T-helper 9 cell (primary cell): Measurements from ENCODE around the gene ABCC5.

ENCODE experiments used
- DNase-seq: peaks from one replicate; pipeline ENCODE4 v3.0.0-alpha.2; 2020

The ABCC5 gene

DNA sequence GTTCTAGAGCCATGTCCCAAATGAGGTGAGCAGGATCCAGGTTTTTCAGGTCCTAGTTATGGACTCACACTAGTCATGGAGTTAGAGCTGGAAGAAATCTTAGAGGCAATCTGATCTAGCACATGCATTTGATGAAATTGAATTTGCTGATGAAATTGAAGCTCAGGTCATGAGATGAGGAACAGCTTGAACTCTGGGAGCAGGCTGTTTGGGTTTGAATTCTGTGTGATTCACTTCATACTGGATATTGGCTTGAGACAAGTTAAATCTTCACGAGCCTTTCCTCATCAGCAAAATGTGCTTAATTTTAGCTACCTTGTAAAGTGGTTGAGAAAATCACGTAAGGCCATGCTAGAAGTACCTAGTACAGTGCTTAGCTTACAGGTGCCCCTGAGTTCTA is 99.5 kb downstream of the ABCC5 start:
- no peak for DNase-seq

DNA sequence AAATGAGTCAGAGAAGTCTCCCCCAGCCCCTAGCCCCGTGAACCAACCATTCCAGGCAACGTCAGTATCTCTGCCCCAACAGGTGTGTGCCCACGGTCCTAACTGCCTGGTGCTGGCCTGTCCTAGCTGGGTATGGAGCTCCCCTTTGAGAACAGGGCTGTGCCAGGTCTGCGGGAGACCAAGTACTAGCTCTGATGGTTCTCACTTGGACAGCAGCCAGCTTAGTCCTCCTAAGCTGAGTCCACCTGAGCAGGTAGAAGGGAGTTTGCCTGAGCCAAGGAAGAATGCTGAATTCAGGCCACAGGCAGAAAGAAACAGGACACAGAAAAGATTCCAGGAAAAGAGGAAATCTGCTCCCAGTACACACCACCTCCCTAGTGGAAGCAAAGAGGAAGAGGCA is 99.9 kb downstream of the ABCC5 start:
- no peak for DNase-seq

DNA sequence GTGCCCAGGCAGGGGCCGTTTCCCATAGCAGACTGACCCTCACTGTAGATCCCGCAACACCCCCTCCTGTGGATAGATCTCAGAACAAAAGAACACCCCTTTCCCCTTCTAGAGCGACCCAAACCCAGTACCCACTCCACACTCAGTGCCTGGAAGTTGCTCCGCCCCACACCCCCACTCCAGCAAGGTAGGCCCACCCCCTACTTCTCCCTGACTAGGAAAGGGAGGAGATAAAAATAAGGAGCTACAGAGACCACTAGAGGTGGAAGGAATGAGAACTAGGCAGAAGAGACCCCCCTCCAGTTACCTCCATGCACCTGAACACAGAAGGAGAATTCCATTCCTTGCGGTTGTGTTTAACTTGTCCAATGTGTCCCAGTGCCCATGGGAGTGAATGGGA is 102.8 kb downstream of the ABCC5 start:
- no peak for DNase-seq

DNA sequence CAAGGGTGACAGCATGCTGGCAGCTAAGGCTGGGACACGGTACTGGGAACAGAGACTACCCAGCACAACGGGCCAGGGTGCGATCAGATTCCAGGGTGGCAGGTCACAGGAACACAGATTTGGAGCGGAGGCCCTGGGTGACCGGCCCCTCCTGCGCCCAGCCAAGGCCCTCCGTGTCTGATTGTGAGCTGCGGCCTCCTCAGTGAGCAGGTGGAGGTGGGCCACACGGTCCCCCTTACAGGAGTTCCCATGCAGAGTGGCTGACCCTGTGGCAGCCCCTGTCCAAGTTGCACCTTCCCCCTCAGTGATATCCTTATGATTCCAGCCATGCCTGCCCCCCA is 104.1 kb downstream of the ABCC5 start:
- DNase-seq, result no peak

DNA sequence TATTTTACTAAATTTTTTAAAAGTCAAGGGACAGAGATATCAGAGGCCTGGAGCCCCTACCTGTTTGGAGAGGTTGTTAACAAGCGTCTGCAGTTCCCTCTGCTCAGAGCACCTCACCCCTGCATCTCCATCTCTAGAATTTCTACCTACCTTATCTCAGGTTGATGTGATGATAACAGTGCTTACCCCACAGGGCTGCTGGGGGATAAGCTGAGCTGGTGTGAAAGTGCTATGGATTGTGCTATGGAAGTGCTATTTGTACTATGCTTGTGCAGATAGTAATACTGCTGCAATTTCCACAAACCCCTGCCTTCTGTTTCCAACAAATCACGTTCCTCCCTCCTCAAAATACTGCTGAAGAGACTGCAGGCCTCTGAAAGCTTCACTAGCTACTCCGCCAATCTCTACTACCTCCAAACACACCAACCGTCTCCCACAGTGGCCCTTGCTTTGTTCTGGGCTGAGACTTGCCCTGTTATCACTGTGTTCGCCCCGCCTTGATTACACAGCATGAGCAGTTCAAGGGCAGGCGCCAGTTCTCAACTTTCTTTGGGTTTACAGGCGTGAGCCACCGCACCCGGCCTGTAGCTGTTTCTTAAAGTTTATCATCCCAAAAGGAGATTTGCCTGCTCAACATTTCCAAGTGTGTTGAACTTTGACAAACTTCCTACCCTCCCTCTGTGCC is 104.6 kb downstream of the ABCC5 start:
- DNase-seq, result no peak

DNA sequence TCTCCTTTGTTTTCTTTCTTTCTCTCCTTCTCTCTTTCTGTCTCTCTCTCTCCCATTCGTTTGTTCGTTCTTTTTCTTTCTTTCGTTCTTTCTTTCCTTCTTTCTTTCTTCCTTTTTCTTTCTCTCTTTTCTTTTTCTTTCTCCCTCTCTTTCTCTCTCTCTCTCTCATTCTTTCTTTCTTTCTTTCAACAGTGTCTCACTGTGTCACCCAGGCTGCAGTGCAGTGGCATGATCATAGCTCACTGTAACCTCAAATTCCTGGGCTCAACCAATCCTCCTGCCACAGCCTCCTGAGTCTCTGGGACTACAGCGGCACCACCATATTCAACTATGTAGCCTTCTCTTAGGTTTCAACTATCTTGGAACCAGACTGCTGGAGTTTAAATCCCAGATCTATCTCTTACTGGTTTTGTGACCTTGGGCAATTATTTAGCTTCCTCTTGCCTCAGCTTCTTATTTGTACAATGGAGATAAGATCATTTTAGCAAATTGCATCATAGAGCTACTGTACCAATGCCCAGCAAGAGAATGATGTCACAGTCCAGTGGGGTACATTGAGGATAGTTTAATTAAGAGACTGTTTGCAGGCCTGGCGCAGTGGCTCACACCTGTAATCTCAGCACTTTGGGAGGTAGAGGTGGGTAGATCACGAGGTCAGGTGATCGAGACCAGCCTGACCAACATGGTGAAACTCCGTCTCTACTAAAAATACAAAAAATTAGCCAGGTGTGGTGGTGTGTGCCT is 105.7 kb downstream of the ABCC5 start:
- no peak for DNase-seq

DNA sequence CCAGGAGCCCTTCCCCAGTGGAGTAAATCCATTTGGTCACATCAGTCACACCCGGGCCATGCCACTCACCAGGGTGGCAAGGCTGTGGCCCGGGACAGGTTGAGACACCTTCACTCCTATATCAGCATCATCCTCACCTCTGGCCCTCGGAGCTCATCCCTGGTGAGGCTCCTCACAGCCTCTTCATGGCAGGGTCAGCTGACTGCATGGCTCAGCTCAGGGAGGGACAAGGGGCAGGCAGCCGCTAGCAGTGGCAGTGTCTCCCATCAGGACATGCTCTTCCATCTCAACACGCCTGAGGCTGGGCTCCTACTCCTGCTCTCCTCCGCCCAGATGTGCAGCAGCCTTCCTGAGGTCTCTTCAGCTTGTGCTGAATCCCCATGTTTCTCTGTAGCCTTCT is 106.6 kb downstream of the ABCC5 start:
- no peak for DNase-seq

DNA sequence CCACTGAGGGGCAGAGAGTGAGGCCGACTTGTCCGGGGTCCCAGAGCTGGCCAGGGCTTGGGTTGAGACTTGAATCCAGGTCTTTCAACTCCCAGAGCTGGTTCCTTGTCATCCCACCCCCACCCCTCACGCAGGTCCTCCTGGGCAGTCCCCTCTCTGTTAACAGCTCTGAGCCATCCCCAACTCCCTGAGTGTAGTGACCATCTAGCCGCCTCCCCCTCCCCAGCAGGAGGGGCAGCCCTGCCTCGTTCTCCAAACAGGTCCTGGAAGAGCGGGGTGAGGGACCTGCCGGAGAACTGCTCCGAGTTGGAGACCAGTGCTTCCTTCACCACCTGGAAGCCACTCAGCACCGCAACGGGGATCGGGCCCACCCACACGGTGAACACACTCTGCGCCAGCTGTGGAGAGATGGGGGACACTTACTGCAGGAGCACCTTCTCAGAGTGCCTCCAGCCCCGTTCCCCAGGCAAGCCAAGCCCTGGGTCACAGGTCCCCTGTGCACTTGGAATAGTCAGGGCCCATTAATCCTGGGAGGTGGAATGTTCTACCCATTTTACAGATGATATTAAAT is 108.6 kb downstream of the ABCC5 start:
- no peak for DNase-seq

DNA sequence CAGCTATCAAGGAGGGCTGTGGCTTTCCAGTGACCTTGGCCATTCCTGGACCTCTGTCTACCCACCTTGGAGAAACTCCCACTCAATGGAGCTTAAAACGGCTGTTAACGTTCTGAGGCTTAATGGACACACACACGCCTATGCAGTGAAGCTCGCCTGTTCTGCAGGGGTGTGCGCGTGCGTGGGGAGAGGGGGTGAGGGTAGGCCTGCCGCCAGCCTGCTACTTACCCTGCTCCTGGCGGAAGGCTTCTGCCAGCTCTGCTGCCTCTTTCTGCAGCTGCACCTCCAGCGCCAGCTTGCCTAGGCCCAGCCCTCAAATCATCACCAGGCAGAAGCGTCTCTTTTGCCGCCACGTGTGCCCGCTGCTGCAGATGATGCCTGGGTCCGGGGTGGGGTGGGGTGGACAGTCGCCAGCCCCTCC is 109.8 kb downstream of the ABCC5 start:
- no peak for DNase-seq

DNA sequence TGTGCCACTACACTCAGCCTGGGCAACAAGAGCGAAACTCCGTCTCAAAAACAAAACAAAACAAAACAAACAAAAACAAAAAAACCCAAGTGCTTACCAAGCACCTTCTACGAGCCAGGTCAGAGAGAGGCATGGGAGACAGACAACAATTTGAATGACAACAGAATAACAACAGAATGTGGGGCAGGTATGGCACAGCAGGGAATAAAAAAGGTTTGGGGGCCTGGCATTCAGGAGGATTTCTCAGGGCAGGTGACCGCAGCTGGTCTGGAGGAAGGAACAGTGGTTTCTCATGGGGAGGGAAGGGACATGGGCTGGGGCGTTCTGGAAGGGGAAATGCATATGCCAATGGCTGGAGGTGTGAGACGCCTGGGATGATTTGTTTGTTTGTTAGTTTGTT is 110.5 kb downstream of the ABCC5 start:
- DNase-seq, result no peak

DNA sequence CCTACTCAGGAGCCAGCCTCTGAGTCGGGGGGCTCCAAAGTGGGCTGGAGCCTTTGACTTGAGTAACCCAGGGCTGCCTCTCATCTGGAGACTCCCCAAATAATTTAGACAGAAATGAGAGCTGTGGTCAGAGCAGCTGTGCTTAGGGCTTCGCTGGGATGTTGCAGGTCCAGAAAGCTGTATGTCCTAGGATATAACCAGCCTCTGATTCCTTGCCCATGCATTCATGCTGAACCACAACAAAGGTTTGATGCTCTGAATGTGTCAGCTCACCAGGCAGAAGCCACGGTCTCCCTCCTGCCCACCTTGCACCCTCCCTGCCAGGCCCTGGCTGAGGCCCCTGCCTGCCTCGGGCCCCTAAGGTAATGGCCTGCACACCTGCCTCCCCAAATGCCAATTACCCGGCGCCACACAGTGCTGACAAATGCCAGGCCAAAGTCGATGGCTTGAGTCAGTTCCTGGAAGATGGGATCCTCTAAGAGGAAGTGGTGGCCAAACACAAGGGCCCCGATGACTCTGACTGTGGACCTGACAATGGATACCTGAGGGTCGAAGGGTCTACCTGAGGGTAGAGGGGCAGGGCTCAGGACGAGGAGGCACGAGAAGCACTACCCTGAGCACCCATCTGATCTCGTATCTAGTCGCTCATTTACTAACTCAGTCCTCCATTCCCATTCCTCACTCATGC is 111.3 kb downstream of the ABCC5 start:
- no peak for DNase-seq

DNA sequence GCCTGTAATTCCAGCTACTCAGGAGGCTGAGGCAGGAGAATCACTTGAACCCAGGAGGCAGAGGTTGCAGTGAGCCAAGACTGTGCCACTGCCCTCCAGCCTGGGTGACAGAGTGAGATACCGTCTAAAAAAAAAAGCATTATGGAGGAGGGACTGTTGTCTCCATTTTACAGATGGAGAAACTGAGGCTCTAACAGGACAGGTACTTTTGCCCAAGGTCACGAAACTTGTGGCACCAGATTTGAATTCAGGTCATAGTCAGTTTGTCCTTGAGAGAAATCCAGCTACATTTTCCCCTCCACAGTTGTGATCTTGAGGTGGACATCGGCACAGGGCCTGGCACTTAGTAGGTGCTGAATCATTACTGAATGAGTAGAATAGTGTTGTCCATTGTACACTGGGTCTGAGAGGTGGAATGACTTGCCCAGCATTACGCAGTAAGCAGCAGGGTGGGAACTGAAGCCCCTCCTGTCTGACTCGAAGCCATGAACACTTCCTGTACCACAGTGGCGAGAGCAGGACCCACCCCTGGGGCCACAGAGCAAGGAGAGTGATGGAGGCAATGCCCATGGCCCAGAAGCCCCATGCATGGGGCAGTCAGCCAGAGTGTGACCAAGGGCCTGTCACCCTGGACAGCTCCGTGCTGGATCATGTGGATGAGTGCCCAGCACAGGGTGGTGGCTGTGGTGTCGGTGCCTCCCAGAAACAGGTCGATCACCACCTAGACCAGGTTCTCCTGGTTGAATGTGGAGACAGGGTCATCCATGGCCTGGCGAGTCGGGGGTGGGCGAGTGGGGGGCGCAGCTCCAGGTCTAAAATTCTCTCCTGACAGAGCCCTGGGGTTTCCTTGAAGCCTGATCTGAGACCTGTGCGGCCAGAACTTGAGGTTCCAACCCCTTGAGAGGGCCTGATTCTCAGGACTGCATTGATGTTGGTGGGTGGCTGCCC is 112.6 kb downstream of the ABCC5 start:
- DNase-seq, result no peak

DNA sequence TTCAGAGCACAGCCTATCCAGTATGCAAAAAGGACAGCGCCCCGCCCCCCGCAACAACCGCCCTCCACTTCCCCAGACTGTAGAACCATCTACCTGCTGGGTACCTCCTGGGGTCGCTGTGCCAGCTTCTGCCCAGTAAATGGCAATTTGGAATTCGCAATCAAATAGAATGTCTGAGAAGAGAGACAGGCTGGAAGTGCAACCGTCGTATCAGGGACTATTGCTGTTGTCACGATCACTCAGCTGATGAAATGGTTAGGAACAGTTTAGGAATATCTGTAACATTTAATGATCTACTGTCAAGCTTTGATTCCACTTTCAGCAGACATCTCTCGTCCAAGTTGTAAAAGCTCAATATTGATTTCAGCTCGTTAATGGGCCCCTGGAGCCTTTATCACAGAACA is 119.7 kb downstream of the ABCC5 start:
- DNase-seq, result no peak

DNA sequence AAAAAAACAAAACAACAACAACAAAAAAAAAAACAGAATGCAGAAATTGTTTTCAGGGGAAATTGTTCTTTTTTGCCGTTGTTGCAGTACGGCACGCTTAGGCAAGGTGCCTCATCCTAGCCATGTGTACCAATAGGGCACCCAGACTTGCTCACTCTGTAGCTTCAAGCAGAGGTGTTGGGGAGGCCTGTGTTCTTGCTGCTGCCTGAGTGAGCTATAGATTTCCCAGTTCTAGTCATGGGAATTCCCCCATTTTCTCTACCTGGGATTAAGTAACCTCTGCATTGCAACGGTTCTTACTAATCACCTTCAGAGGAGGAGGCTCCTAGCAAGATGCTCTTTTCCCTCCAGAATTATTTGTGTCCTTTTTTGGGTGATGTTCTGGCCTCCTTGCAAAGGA is 120.1 kb downstream of the ABCC5 start:
- DNase-seq, result no peak

DNA sequence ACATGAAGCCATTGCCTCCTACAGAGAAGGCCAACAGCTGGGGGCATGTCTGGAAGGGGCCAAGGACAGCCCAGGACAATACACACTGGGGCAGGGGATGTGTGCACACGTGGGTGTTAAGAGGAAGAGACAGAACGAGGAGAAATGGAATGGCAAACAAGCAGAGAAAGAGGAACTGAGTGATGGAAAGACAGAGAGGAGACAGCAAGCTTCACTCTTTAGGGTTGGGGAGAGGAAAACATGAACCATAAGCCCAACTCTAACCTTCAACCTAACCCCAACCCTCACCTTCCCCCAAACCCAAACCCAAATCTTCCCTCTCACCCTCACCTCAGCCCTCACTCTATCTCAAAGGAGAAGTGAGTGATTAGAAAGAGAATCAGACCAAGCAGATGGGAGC is 121.1 kb downstream of the ABCC5 start:
- no peak for DNase-seq

DNA sequence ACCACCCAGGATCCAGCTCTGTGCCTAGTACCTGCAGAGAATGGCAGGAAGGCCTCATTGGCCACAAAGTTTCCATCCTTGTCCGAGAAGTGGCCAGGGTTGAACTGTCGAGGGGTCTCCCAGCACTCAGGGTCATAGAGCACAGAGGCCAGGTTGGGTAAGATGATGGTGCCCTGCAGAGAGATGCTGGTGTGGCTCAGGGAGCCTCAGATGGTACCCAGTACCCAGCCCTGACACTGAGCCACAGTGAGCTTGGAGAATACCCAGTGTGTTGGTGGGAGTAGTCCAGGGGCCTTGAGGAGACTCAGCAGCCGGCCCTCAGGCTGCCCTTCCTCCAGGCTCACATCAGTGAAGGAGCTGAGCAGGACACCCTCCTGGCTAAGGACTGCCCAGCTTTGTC is 121.5 kb downstream of the ABCC5 start:
- DNase-seq, result no peak

DNA sequence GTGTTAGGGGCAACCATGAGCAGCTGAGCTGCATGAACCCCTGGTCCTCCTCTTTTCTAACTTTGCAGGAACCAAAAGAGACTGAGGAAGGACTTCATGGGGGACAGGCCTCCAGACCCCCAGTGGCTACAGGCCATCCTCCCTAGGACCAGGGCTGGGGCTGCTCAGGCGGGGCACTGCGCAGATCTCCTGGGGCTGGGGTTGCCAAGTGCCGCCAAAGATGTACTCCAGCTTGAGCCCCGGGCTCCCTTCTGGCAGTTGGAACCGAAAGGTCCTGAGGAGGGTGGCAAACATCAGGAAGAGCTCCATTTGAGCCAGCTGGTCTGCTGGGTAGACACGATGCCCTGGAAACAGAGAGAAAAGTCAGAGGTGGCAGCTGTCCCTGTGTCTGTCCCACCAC is 121.9 kb downstream of the ABCC5 start:
- no peak for DNase-seq

DNA sequence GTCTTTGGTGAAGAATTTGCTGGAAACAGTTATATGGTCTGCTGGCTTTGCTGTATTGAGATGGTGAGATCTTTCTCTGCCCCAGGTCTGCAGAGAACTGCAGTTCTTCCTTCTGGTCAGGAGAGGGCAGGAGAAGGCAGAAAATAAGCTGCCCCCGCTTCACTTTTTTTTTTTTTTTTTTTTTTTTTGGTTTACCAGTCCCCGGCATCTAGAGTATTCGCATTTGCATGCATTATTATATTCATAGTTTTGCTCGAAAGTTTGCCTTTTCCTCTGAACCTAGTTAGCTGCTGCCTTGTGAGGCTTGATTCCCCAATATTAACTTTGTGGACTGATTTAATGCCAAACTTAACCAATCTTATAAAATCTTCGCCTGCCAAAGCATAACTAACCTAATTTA is 122.4 kb downstream of the ABCC5 start:
- DNase-seq, result no peak

DNA sequence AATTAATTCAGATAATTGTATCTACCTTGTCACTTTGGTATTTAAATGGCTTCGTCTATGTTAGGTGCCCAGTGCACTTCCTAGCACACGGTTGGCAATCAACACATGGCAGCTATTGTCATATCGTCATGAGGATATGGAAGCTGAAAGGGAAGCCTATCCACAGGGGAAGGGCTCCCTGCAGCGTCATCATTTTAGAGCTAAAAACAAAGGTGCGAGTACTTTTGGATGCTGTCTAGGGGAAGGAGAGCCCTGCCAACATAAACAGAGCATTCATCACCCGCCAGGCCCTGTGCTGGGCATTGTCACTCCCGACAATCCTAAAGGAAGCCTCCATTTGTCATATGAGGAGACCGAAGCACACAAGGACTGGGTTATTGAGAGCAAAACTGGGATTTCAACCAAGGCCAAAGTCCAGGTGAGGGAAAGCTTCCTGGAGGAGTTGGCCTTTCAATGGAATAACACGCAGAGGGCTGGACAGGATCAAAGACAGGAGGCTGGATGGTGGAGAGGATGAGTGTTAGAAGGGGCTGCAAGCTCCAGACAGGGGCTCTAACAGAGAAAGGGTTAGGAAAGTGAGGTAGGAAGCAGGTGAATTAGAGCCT is 125.0 kb downstream of the ABCC5 start:
- no peak for DNase-seq

DNA sequence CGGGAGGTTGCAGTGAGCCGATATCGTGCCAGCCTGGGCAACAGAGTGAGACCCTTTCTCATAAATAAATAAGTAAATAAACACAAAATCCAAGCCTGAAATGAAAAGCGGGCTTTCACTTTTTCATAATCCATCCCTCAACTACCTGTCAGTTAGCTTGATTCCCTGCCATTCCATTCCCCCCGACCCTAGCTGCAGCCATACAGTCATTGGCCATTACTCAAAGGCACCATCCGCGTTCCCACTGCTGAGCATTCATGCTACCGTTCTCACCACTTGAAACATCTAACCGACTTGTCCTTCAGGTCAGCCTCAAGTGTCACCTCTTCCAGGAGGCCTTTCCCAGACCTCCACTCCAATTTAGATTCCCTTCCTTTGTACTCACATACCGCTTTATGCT is 131.9 kb downstream of the ABCC5 start:
- no peak for DNase-seq

DNA sequence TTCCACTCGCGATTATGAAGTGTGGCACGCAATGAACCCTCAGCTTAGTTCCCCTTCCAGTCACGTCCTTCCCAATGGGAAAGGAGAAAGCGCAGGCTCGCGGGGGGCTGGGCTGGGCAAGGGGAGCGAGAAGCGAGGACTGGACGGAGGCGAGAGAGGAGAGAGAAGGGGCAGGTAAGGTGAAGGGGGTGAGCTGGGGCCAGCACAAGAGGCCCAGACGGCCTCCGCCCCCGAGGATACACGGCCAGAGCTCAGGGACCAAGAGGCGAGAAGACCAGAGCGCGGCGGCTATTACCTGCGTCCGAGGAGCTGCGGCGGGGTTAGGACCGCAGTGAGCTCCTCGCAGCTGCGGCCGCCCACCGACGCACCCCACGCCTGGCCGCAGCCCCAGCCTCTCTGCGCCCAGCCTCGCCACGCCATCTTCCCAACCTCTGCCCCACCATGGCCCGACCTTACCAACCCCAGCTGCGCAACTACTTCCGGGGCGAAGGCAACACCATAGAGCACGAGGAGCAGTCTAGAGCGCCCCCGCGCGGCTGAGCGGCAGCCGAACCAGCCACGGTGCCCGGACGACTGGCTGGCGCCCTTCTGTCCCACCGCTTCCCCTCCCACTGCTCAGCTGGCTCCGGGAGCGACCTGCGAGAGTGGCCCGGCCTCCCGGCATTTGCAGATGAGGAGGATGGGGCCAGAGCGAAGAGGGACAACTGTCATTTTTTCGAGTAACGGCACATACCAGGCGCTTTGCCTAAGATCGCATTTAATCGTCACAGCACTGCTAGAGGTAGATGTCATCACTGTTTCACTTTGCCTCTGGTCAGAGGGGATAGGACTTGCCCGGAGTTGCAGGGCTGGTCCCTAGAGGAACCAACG is 133.0 kb downstream of the ABCC5 start, which contains the start of gene PARL:
Gene PARL (minus strand): TSS at position 454 of the 870 bp plus-strand sequence. CDS start 34 bp downstream, at position 420.
- peak; percentile 98 for DNase-seq
